ENCODE results near the gene CDK14. TPM values are rescaled to one million over a fixed set of nuclear protein-coding genes. Genes with fewer than 3 reads are reported as not detected.

The CDK14 gene
- polyA plus RNA-seq, 3 donors, result 1.7 to 2.5 (median 2.1) TPM

GRCh38 chr7:90642978-90643377, 46.9 kb downstream of the CDK14 start:
- H3K4me1 ChIP-seq (ENCODE audit: control insufficient read depth in 1 of 2, insufficient read depth in 2 of 2, low read length in 2 of 2), result no peaks in the 10 kb centered on the region
- Mint-ChIP-seq H3K4me1 (no peaks in the 10 kb centered on the region), H3K9me3 (peaks cover 17 to 32% (median 30%) of the 10 kb centered on the region in 7 donors), H3K4me3 (no peak overlapping the region), H3K27me3 (ENCODE audit: low read depth in 3 of 3) (peaks cover 0 to 1% (median under 1%) of the 10 kb centered on the region in 3 donors), H3K27ac (peak overlapping the region in 1 of 7 donors; percentile 22), H3K36me3 (peaks cover 9 to 15% of the 10 kb centered on the region in 2 donors)
- no peak for TF ChIP-seq CTCF (IDR thresholded peaks at IDR 0.05)
- peaks cover 4 to 20% of the 10 kb centered on the region in 2 donors for H3K9me3 ChIP-seq (replicated peaks in 1 of 2; ENCODE audit: control insufficient read depth in 1 of 2, insufficient read depth in 1 of 2, low read length in 2 of 2)
- H2AFZ ChIP-seq (ENCODE audit: insufficient read depth, low read depth, low read length, poor library complexity, severe bottlenecking), result no peak overlapping the region
- no peak overlapping the region for H3K4me2 ChIP-seq (replicated peaks; ENCODE audit: extremely low read depth, low read length, poor library complexity, severe bottlenecking)
- 80% methylated on average over 2 of the region's 4 CpGs for WGBS (ENCODE audit: insufficient coverage)
- no peaks in the 10 kb centered on the region for H3K27me3 ChIP-seq (ENCODE audit: control insufficient read depth in 2 of 2, insufficient read depth in 2 of 2, low read length in 2 of 2)
- H3K36me3 ChIP-seq (replicated peaks in 1 of 2; ENCODE audit: control insufficient read depth in 1 of 2, insufficient read depth in 2 of 2, low read length in 2 of 2), result no peaks in the 10 kb centered on the region
- intact Hi-C loops (cut with micrococcal nuclease), result no loop called here
- no peaks in the 10 kb centered on the region for H4K20me1 ChIP-seq (ENCODE audit: insufficient read depth, low read length)
- DNase-seq, result no peak
- no peak overlapping the region for H3K9ac ChIP-seq (ENCODE audit: insufficient read depth, low read length, poor library complexity, severe bottlenecking)
- no peak overlapping the region for H3K4me3 ChIP-seq (replicated peaks in 1 of 3; ENCODE audit: low read depth in 2 of 3, low read length in 3 of 3)
- H3K79me2 ChIP-seq (ENCODE audit: insufficient read depth, low read length), result peaks cover 3% of the 10 kb centered on the region
- no peak overlapping the region for H3K27ac ChIP-seq (ENCODE audit: low read depth in 1 of 2, low read length in 2 of 2)

GRCh38 chr7:90645784-90646183, 49.7 kb downstream of the CDK14 start:
- H3K79me2 ChIP-seq (ENCODE audit: insufficient read depth, low read length), result peaks cover 3% of the 10 kb centered on the region
- H3K9me3 ChIP-seq (replicated peaks in 1 of 2; ENCODE audit: control insufficient read depth in 1 of 2, insufficient read depth in 1 of 2, low read length in 2 of 2), result peaks cover 2 to 20% of the 10 kb centered on the region in 2 donors
- no peaks in the 10 kb centered on the region for H3K4me1 ChIP-seq (ENCODE audit: control insufficient read depth in 1 of 2, insufficient read depth in 2 of 2, low read length in 2 of 2)
- H4K20me1 ChIP-seq (ENCODE audit: insufficient read depth, low read length), result no peaks in the 10 kb centered on the region
- no peaks in the 10 kb centered on the region for H3K27me3 ChIP-seq (ENCODE audit: control insufficient read depth in 2 of 2, insufficient read depth in 2 of 2, low read length in 2 of 2)
- intact Hi-C loops (cut with micrococcal nuclease), result no loop called here
- H3K36me3 ChIP-seq (replicated peaks in 1 of 2; ENCODE audit: control insufficient read depth in 1 of 2, insufficient read depth in 2 of 2, low read length in 2 of 2), result no peaks in the 10 kb centered on the region
- Mint-ChIP-seq H3K36me3 (peaks cover 6 to 18% of the 10 kb centered on the region in 2 donors), H3K9me3 (peaks cover 11 to 23% (median 19%) of the 10 kb centered on the region in 7 donors), H3K4me3 (no peak overlapping the region), H3K27ac (no peak overlapping the region), H3K27me3 (ENCODE audit: low read depth in 3 of 3) (peaks cover 0 to 3% (median 2%) of the 10 kb centered on the region in 3 donors), H3K4me1 (no peaks in the 10 kb centered on the region)
- H3K9ac ChIP-seq (ENCODE audit: insufficient read depth, low read length, poor library complexity, severe bottlenecking), result no peak overlapping the region
- WGBS (ENCODE audit: insufficient coverage), result no CpG with 5 or more reads among the region's 1 CpG
- DNase-seq, result no peak
- no peak for TF ChIP-seq CTCF (IDR thresholded peaks at IDR 0.05)
- no peak overlapping the region for H3K4me3 ChIP-seq (replicated peaks in 1 of 3; ENCODE audit: low read depth in 2 of 3, low read length in 3 of 3)
- no peak overlapping the region for H2AFZ ChIP-seq (ENCODE audit: insufficient read depth, low read depth, low read length, poor library complexity, severe bottlenecking)
- no peak overlapping the region for H3K27ac ChIP-seq (ENCODE audit: low read depth in 1 of 2, low read length in 2 of 2)
- H3K4me2 ChIP-seq (replicated peaks; ENCODE audit: extremely low read depth, low read length, poor library complexity, severe bottlenecking), result no peak overlapping the region
